ENCODE results near the gene TCTN3. TPM values are rescaled to one million over a fixed set of nuclear protein-coding genes. Genes with fewer than 3 reads are reported as not detected.
"Not testable (repeated sequence)": the region's sequence is repeated elsewhere in the genome, so short reads cannot be mapped to it uniquely, and the experiment has no call there.

The TCTN3 gene
- total RNA-seq, 1 donor from 2014 or later: 39.7 TPM

DNA sequence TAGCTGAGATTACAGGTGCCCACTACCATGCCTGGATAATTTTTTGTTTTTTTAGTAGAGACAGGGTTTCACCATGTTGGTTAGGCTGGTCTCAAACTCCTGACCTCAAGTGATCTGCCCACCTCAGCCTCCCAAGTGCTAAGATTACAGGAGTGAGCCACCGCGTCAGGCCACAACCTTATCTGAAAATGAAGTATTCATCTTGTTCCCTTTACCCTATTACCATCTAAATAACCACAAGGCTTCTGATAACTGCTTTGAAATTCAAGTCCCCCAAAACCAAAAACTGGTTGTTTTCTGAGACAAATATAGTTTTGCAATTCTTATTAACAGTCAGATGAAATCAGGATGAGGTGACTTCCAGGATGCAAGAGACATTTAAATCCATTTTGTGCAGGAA is 2.4 kb downstream of the TCTN3 start:
- no peak for DNase-seq (ENCODE audit: low read depth in 2 of 2)

DNA sequence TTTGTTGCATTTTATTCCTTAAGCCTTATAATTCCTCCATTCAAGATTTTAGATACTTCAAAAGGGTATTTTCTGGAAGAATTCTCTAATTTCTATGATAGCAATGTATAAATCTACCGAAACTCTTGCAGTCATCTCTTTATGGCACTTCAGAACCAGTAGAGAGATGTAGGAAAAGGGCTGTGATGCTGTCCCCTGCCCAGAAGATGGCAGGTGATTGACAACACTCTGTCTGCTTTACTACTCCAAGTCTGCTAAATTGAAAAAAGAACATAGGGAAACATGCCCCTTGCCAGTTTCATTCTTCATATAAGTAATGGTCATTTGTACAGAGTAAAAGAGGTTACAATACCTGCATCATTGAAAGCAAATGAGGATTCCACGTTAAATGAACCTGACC is 5.1 kb downstream of the TCTN3 start:
- no peak for DNase-seq (ENCODE audit: low read depth in 2 of 2)

- DNase-seq (ENCODE audit: low read depth in 2 of 2): no peak
Measured at GRCh38 chr10:95683966-95684365, 9.8 kb downstream of the TCTN3 start.

DNA sequence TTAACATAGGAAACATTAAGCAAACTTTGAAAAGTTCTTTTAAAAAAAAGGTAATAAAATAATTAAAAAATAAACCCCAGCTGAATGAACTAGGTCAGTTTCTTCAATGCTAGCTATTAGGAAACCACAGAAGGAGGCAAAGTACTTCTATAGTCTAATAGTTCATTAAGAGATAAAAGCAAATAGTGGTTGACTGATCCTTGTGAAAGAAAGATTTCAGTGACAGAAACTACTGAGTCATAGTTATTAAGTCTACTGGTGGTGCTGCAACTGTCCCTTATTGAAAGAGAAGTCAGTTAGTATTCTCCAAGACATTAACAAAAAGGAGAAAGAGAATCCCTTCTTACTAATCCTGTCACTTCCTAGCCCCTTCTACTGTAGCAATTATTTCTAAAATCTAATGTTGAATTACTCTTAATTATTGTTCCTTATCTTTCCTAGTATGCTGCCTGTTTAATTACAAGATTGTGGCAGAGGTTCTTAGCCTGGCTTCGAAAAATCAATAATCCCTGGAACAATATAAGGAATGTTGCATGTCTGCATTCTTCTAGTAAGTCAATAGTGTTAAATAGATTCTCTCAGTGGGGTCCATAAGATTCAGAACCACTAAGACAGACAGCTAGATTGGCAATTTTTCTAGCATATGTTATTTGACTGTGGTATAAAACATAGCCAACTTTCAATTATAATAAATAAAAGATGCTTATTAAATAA is 18.2 kb downstream of the TCTN3 start:
- no peak for DNase-seq (ENCODE audit: low read depth in 2 of 2)

DNA sequence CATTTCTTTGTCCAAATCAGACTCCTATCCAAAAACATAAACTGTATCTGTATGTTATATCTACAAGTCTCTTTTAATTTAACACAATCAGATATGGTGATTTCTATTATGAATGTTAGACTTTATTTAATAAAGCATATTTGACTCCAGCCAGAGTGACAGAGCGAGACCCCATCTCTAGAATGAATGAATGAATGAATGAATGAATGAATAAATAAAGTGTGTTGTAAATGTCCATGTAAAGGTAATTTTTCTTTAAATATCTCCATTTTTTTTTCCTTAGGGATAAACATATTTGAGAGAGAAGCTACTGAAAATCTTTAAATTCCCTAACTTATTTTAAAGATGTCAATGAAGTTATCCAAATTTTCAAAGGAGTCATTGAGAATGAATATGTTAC is 19.1 kb downstream of the TCTN3 start:
- DNase-seq (ENCODE audit: low read depth in 2 of 2): no peak

DNA sequence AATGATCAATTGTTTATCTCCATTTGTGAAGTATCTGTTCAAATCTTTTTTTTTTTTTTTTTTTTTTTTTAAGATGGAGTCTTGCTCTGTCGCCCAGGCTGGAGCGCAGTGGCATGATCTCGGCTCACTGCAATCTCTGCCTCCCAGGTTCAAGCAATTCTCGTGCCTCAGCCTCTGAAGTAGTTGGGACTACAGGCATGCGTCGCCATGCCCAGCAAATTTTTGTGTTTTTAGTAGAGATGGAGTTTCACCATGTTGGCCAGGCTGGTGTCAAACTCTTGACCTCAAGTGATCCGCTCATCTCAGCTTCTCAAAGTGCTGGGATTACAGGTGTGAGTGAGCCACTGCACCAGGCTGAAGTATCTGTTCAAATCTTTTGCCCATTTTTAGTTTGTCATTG is 21.1 kb downstream of the TCTN3 start:
- DNase-seq (ENCODE audit: low read depth in 2 of 2): not testable (repeated sequence)

GRCh38 chr10:95664543-95664942 is 29.2 kb downstream of the TCTN3 start:
- DNase-seq (ENCODE audit: low read depth in 2 of 2): no peak

- no peak for DNase-seq (ENCODE audit: low read depth in 2 of 2)
Measured at GRCh38 chr10:95663496-95663895, 30.2 kb downstream of the TCTN3 start.

DNA sequence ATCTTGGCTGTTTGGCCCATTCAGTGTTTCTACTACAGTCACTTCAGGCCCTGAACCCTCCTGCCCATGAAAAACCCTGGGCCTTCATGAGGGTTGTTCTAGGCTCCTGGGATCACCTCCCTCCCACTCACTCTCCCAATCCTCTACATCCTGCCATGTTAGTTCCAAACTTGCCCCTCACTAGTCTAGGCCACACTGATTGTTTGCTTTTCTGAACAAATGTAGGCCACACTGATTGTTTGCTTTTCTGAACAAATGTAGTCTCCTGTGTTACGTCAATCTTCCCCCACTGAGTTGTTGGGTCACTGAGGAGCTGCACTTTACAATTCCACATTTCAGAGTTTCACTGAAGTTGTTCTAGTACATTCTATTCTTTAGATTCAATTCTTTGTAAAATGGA is 31.9 kb downstream of the TCTN3 start:
- no peak for DNase-seq (ENCODE audit: low read depth in 2 of 2)

GRCh38 chr10:95660283-95660682 is 33.4 kb downstream of the TCTN3 start:
- DNase-seq (ENCODE audit: low read depth in 2 of 2): no peak

GRCh38 chr10:95657250-95657649 is 36.5 kb downstream of the TCTN3 start:
- DNase-seq (ENCODE audit: low read depth in 2 of 2): no peak

GRCh38 chr10:95656291-95657164 is 37.2 kb downstream of the TCTN3 start, which contains the start of gene ALDH18A1:
TSS of gene ALDH18A1 (minus strand) at chr10:95656711. CDS start at chr10:95653377, 3,334 bp downstream.
- peak; percentile 76 to 95 for DNase-seq (ENCODE audit: low read depth in 2 of 2)

DNA sequence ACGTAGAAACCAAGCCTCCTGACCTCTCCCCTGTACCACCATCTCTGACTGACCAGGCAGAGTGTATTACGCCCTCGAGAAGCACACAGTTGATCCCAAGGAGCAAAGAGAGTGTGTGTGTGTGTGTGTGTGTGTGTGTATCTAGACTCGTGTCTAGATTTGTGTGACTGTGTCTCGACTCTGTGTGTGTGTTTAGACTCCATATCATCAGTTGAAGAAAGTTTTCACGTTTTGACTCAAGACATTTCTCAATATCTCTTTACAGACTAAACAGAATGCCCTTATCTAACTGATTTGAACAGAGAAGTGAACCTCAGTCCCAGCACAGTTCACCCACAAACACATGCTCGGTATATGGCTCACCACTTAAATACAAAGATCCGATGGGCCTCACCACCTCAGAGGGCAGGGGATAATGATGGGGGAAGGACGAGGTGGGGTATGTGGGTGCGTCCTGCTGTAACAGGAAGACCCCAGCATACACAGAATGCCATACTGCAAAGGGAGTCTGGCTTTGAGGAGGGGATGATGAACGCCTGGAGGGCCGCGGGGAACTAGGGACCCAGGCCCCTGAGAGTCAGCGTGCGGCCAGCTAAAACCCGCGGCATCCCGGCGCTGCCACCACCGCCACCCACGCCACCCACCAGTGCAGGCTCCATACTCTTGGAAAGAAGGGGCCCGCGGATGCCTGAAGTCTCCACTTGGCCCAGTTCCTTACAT is 38.0 kb downstream of the TCTN3 start:
- DNase-seq (ENCODE audit: low read depth in 2 of 2): peak in 1 of 2 donors; percentile 34

DNA sequence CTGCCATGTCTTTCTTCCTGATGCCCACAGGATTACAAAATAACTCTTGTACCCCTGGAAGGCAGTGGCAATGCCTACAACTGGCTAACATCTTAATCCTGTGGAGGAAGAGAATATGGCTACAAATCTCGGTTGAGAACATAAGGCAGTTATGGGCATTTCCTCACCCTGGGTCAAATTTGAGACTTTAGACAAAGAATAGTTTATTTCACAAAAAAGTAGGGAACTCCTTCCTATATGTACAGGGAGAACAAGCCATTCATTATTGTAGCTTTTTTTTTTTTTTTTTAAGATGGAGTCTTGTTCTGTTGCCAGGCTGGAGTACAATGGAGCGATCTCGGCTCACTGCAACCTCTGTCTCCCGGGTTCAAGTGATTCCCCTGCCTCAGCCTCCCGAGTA is 39.8 kb downstream of the TCTN3 start:
- no peak for DNase-seq (ENCODE audit: low read depth in 2 of 2)

GRCh38 chr10:95651346-95652060 is 42.2 kb downstream of the TCTN3 start:
- no peak for DNase-seq (ENCODE audit: low read depth in 2 of 2)

GRCh38 chr10:95650232-95650631 is 43.5 kb downstream of the TCTN3 start:
- no peak for DNase-seq (ENCODE audit: low read depth in 2 of 2)

GRCh38 chr10:95648138-95648537 is 45.6 kb downstream of the TCTN3 start:
- no peak for DNase-seq (ENCODE audit: low read depth in 2 of 2)

DNA sequence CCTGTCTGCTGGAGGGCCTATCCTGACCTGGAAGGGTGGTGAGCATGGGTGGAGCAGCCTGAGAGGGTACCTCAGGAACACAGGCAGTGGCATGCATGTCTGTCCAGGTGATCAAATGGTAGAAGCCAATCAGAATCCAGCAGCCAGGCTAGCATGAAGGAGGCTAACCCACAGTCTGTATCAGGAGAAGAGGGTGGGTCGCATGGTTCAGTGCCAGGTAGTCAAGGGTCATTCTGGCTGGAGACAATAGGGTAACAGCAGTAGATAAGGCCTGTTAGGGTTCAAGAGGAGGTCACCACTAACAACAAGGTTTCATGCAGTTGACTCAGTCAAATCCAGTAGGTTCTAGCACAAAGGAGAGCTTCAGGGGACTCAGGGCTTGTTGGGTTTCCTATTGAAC is 47.6 kb downstream of the TCTN3 start:
- DNase-seq (ENCODE audit: low read depth in 2 of 2): no peak

DNA sequence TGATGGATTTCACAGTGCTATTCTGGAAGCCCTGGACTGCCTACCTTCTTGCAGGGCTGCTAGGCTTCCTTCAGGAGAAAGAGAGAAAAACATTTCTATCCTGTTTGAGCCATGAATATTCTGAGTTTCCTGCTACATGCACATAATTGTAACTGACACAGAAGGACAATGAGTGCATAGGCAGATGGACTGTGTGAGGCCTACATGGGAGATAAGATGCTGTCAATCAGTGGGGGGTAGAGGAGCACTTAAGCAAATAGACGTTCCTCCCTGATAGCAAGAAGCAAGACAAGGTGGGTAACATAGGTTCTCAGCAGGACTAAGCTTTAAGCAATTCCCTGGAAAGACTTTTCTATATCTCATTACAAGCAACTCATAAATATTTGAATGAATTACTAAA is 48.8 kb downstream of the TCTN3 start:
- DNase-seq (ENCODE audit: low read depth in 2 of 2): no peak

DNA sequence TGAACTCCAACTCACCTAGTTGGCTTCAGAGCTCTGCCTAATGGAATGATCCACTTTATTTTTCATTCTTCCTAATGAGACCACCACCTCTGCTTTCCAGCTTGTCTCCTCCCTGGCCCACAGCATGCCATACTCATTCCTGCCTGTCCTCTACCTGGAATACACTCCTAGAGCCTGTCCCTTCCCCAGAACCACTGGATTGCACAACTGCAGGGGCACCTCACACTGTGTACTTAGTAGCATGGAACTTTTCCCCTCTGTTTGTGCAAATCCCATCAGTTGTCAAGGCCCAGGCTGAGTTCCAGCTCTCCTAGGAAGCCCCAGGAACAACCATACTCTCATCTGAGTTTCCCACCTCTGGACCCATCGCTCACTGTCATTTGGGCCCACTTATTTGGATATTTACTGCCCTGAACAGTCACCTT is 52.8 kb downstream of the TCTN3 start:
- no peak for DNase-seq (ENCODE audit: low read depth in 2 of 2)

DNA sequence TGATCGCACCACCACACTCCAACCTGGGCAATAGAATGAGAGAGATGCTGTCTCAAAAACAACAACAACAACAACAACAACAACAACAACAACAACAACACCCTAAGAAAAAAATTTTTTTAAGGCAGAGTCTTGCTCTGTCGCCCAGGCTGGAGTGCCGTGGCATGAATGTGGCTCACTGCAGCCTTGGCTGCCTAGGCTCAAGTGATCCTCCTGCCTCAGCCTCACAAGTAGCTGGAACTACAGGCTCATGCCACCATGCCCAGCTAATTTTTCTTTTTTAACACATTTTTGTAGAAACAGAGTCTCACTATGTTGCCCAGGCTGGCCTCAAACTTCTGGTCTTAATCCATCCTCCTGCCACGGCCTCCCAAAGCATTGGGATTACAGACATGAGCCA is 55.8 kb downstream of the TCTN3 start:
- no peak for DNase-seq (ENCODE audit: low read depth in 2 of 2)
